GM12878 (cell line): ENCODE data around the gene TEX47. TPM values are rescaled to one million over a fixed set of nuclear protein-coding genes. Genes with fewer than 3 reads are reported as not detected.

Experiments
- ATAC-seq: fragments of 200-7000 bp; cut with Tn5 transposase; 3 replicates; pipeline ENCODE4 v1.9.1; 2020; ENCODE audit warnings: mild to moderate bottlenecking, moderate library complexity
- BruUV-seq: library from RNA; stranded (reverse); fragments of 400-500 nt; replicated peaks from 2 replicates; lab custom pipeline; 2021; lab: Mats Ljungman, UMichigan
- CTCF ChIA-PET: fragments of 300-600 bp; sonication (Branson Sonifier 250); formaldehyde crosslinking; extraction: SDS; loops from one replicate; lab custom pipeline; 2021; ENCODE audit warnings: inconsistent platforms; lab: Yijun Ruan, JAX
- POLR2A ChIA-PET: fragments of 350-600 bp; formaldehyde crosslinking; extraction: SDS; loops from one replicate; lab custom pipeline; 2021; ENCODE audit warnings: inconsistent platforms; lab: Charles Lee
- RAD21 ChIA-PET: fragments of 300-600 bp; sonication (Branson Sonifier 250); formaldehyde crosslinking; loops from one replicate; lab custom pipeline; 2023; ENCODE audit warnings: antibody characterized with exemption; ENCODE audit not compliant: unreplicated experiment; lab: Charles Lee
- SMC1A ChIA-PET: fragments of 300-600 bp; sonication (Branson Sonifier 250); formaldehyde crosslinking; loops from one replicate; lab custom pipeline; 2023; ENCODE audit not compliant: unreplicated experiment, uncharacterized antibody; lab: Charles Lee
- DNase-seq: peaks from one replicate; pipeline ENCODE4 v3.0.0-alpha.2; 2011; ENCODE audit warnings: low read depth, low spot score
- FAIRE-seq: peaks from 3 replicates; lab custom pipeline; 2011; peaks lifted over from hg19 to GRCh38; lab: Jason Lieb, UNC
- H2AFZ ChIP-seq: 2 replicates; pipeline ENCODE4 v1.6.0; 2011; ENCODE audit warnings: low read depth, low read length, control low read depth; ENCODE audit not compliant: control insufficient read depth
- H3K27ac ChIP-seq: 2 replicates; pipeline ENCODE4 v1.5.1; 2011; ENCODE audit warnings: control low read depth; ENCODE audit not compliant: control insufficient read depth, insufficient read depth
- H3K27me3 ChIP-seq, 2 experiments: replicated peaks in 1 of 2; 2 replicates each; pipeline versions ENCODE4 v1.6.0 to v1.6.1; 2011; ENCODE audit warnings: low read length in 1 of 2; ENCODE audit not compliant: control insufficient read depth in 2 of 2, insufficient read depth in 2 of 2
- H3K36me3 ChIP-seq, 2 experiments: 2 replicates each; pipeline ENCODE4 v1.5.1; 2011; ENCODE audit warnings: low read length in 1 of 2; ENCODE audit not compliant: control insufficient read depth in 2 of 2, insufficient read depth in 2 of 2
- H3K4me1 ChIP-seq: 2 replicates; pipeline ENCODE4 v1.6.1; 2011; ENCODE audit warnings: mild to moderate bottlenecking, low read length, moderate library complexity, mixed read lengths; ENCODE audit not compliant: control insufficient read depth, insufficient read depth
- H3K4me2 ChIP-seq: 2 replicates; pipeline ENCODE4 v1.6.0; 2011; ENCODE audit warnings: control low read depth; ENCODE audit not compliant: control insufficient read depth, insufficient read depth
- H3K4me3 ChIP-seq: fragments of 200-600 bp; sonication (generic); 2 replicates; pipeline ENCODE4 v1.5.1; 2016
- H3K79me2 ChIP-seq: 2 replicates; pipeline ENCODE4 v1.6.0; 2011; ENCODE audit warnings: low read length; ENCODE audit not compliant: control insufficient read depth, insufficient read depth
- H3K9ac ChIP-seq: 2 replicates; pipeline ENCODE4 v1.8.0; 2011; ENCODE audit warnings: low read length, control low read depth, mixed read lengths; ENCODE audit not compliant: control insufficient read depth, insufficient read depth
- H3K9me3 ChIP-seq: replicated peaks from 3 replicates; pipeline ENCODE4 v1.5.1; 2011; ENCODE audit warnings: mild to moderate bottlenecking, low read length; ENCODE audit not compliant: control insufficient read depth, insufficient read depth
- H4K20me1 ChIP-seq: 2 replicates; pipeline ENCODE4 v1.6.0; 2011; ENCODE audit not compliant: control insufficient read depth, insufficient read depth
- ATF7 ChIP-seq: fragments of 450-650 bp; IDR thresholded peaks from 2 replicates; pipeline ENCODE4 v1.6.1; 2016; ENCODE audit warnings: low read depth, mild to moderate bottlenecking
- BMI1 ChIP-seq: fragments of 450-650 bp; IDR thresholded peaks from 2 replicates; pipeline ENCODE4 v1.6.1; 2016; ENCODE audit warnings: mild to moderate bottlenecking, moderate library complexity, borderline replicate concordance
- BRCA1 ChIP-seq: IDR thresholded peaks from 2 replicates; pipeline ENCODE4 v1.6.1; 2011; ENCODE audit warnings: low read depth, low read length, improper control_type of control experiment
- CBFB ChIP-seq: IDR thresholded peaks from 2 replicates; pipeline ENCODE4 v1.6.1; 2016; ENCODE audit warnings: antibody characterized with exemption, low read depth
- CEBPB ChIP-seq, 2 experiments: fragments of 150-350 bp in 1 of 2; IDR thresholded peaks; 2 replicates each; pipeline ENCODE4 v1.6.1; 2012 to 2014; ENCODE audit warnings: low read depth in 2 of 2, low read length in 2 of 2, borderline replicate concordance in 1 of 2, inconsistent platforms in 1 of 2
- CHD2 ChIP-seq: IDR thresholded peaks from 2 replicates; pipeline ENCODE4 v1.6.1; 2011; ENCODE audit warnings: low read depth, low read length, improper control_type of control experiment, borderline replicate concordance
- DPF2 ChIP-seq: fragments of 450-650 bp; IDR thresholded peaks from 2 replicates; pipeline ENCODE4 v1.6.1; 2017; ENCODE audit warnings: mild to moderate bottlenecking
- EED ChIP-seq: sonication (generic); IDR thresholded peaks from 2 replicates; pipeline ENCODE4 v1.6.1; 2016; ENCODE audit warnings: antibody characterized with exemption, low read depth
- MEF2B ChIP-seq: fragments of 450-650 bp; IDR thresholded peaks from 2 replicates; pipeline ENCODE4 v1.6.1; 2018; ENCODE audit warnings: mild to moderate bottlenecking, moderate library complexity; ENCODE audit not compliant: partially characterized antibody, poor library complexity, severe bottlenecking
- PAX5 ChIP-seq: IDR thresholded peaks from 2 replicates; pipeline ENCODE4 v1.6.1; 2011; ENCODE audit warnings: low read depth, low read length, borderline replicate concordance
- PML ChIP-seq: IDR thresholded peaks from 2 replicates; pipeline ENCODE4 v1.6.1; 2012; ENCODE audit warnings: low read length, inconsistent platforms
- POLR2A ChIP-seq: IDR thresholded peaks from 2 replicates; pipeline ENCODE4 v1.6.1; 2011; ENCODE audit warnings: low read depth, mild to moderate bottlenecking, low read length
- SIN3A ChIP-seq: IDR thresholded peaks from 2 replicates; pipeline ENCODE4 v1.6.1; 2012; ENCODE audit warnings: low read depth, low read length, improper control_type of control experiment
- WRNIP1 ChIP-seq: IDR thresholded peaks from 2 replicates; pipeline ENCODE4 v1.6.1; 2011; ENCODE audit warnings: low read depth, low read length, improper control_type of control experiment, borderline replicate concordance
- WGBS: methylation state at CpG from one replicate; pipeline ENCODE4 v1.1.6; 2016; ENCODE audit warnings: low lambda C conversion rate; ENCODE audit not compliant: insufficient replicate concordance, insufficient coverage; ENCODE audit errors: missing lambda C conversion rate; 5-methylcytosine and 5-hydroxymethylcytosine counted together
- in situ Hi-C: fragments of 300-500 bp; cut with MboI; formaldehyde crosslinking; loops from 9 replicates; pipeline ENCODE4 v1.14.3; 2018; ENCODE audit warnings: mixed read lengths
- intact Hi-C: fragments of 100-400 bp; cut with micrococcal nuclease; formaldehyde crosslinking; loops from one replicate; pipeline ENCODE4 v1.14.2; 2022; ENCODE audit not compliant: unreplicated experiment
- polyA plus RNA-seq, 11 experiments: library from polyadenylated mRNA; depleted of rRNA in 4 of 11; unstranded in 6 of 11; stranded (reverse) in 5 of 11; fragments of >200 nt; fragmentation: Nextera tagmentation in 4 of 11; fragmentation: Illumina TruSeq in 1 of 11; extraction: Ambion mirVana in 4 of 11; extraction: Trizol in 1 of 11; gene quantifications; 1 replicate in 1 of 11; 2 replicates in 10 of 11; pipeline versions ENCODE4 v1.2.1 to v1.2.3, GENCODE V29; 2011 to 2016; ENCODE audit warnings: inconsistent platforms in 2 of 11, missing spikeins in 2 of 11, low read depth in 1 of 11
- total RNA-seq, 4 experiments: library from RNA; depleted of rRNA in 3 of 4; stranded (reverse); fragments of >200 nt in 3 of 4; fragmentation: Illumina TruSeq in 1 of 4; extraction: Trizol in 1 of 4; gene quantifications; 2 replicates each; pipeline versions ENCODE4 v1.2.1 to v1.2.3, GENCODE V29; 2013 to 2021
- TF ChIP-seq, protein P1 (sequence below): fragments of 450-650 bp; IDR thresholded peaks from 2 replicates; pipeline ENCODE4 v1.6.1; 2017; ENCODE audit warnings: antibody characterized with exemption, mild to moderate bottlenecking, moderate library complexity
- TF ChIP-seq, protein P2 (sequence below): IDR thresholded peaks from 2 replicates; pipeline ENCODE4 v1.6.1; 2012; ENCODE audit warnings: low read length, inconsistent platforms

Gene TEX47
- total and polyA plus RNA-seq, 10 of the 15 experiments (the other 5 are each of a cell fraction or from before 2014, with no cell fraction given), result not detected

DNA sequence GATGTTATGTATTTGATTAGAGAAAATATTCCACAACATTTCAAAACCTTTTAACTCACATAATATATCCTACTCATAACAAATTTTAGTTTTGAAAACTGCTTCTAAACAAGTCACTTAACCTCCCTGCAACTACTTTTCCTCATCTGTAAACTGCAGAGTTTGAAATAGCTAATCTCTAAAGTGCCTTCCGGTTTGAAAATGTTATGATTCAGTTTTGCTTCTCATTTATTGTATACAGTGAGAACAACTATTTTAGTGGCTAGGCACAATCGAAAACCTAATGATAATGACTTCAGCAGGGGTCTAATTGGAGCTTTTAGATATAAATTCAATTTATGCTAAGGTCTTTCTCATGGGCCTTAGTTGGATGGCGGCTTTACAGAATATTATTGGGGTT, 30.7 kb upstream of the TEX47 start:
- CTCF ChIA-PET, result interaction anchor here (1.0 kb wide), 1 partner anchor 9 kb away, joined by 3 read pairs; no protein-coding TSS in a partner anchor
- POLR2A ChIA-PET, result no interaction called here
- RAD21 ChIA-PET, result interaction anchor here (0.9 kb wide), 1 partner anchor 9 kb away, joined by 3 read pairs; no protein-coding TSS in a partner anchor
- H3K79me2 ChIP-seq, result no peaks in the 10 kb centered on the region
- H3K9me3 ChIP-seq, result no peaks in the 10 kb centered on the region
- H3K4me3 ChIP-seq, result no peak overlapping the region
- no peak overlapping the region for H3K4me2 ChIP-seq
- peak; percentile 77 for ATAC-seq
- no TSS peak for BruUV-seq
- no peak for DNase-seq
- no peak overlapping the region for H2AFZ ChIP-seq
- TF ChIP-seq DPF2 (no peak), PML (no peak), CHD2 (no peak), BMI1 (no peak), EED (no peak), WRNIP1 (no peak), CEBPB (IDR thresholded peaks at IDR 0.05; ENCODE audit: borderline replicate concordance in 1 of 2, low read depth in 2 of 2, low read length in 2 of 2) (no peak), ATF7 (no peak)
- SMC1A ChIA-PET, result no interaction called here
- intact Hi-C loops, result no loop called here
- in situ Hi-C loops, result loop anchor here (10.0 to 25.0 kb wide), 2 partner anchors 261 to 589 kb away; no protein-coding TSS in a partner anchor
- H3K27me3 ChIP-seq, result no peaks in the 10 kb centered on the region
- 41% methylated on average over 3 of the region's 3 CpGs for WGBS
- no peaks in the 10 kb centered on the region for H3K4me1 ChIP-seq
- FAIRE-seq, result no peak
- H3K36me3 ChIP-seq, result no peaks in the 10 kb centered on the region
- no peaks in the 10 kb centered on the region for H4K20me1 ChIP-seq
- H3K9ac ChIP-seq, result no peak overlapping the region
- H3K27ac ChIP-seq, result no peak overlapping the region

DNA sequence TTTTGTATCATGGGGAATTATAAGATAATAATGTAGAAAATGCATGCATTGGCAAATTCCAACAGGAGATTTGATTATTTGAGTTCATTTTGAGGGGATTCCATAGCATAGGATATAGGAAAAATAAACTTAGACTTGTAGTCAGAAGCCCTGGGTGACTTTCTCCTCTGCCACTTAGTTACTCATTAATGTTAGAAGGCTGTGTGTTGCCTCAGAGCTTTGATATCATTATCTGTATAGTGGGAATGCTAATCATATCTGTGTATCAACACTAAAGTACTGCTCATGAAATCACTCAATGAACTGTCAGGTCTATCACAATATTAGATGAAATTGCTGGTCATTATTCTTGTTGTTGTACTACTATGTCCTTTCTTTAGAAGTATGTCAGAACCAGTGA, 23.0 kb upstream of the TEX47 start:
- in situ Hi-C loops, result no loop called here
- intact Hi-C loops, result no loop called here
- Histone ChIP-seq H3K27me3 (no peaks in the 10 kb centered on the region; a peak in 1 of 4 replicates), H3K9ac (no peak overlapping the region), H3K27ac (no peak overlapping the region), H3K79me2 (no peaks in the 10 kb centered on the region), H3K36me3 (no peaks in the 10 kb centered on the region), H3K9me3 (no peaks in the 10 kb centered on the region), H2AFZ (no peak overlapping the region), H3K4me3 (no peak overlapping the region), H4K20me1 (no peaks in the 10 kb centered on the region), H3K4me1 (no peaks in the 10 kb centered on the region), H3K4me2 (no peak overlapping the region)
- no peak for FAIRE-seq
- ATAC-seq, result no peak
- CTCF ChIA-PET, result no interaction called here
- no peak for DNase-seq
- SMC1A ChIA-PET, result no interaction called here
- POLR2A ChIA-PET, result no interaction called here
- RAD21 ChIA-PET, result no interaction called here
- BruUV-seq, result no TSS peak
- TF ChIP-seq POLR2A, result no peak
- TF ChIP-seq MEF2B, result no peak
- TF ChIP-seq SIN3A, result no peak
- TF ChIP-seq EED, result no peak
- no peak for TF ChIP-seq CBFB
- no peak for TF ChIP-seq PAX5
- TF ChIP-seq BRCA1, result no peak
- TF ChIP-seq, protein P1, sequence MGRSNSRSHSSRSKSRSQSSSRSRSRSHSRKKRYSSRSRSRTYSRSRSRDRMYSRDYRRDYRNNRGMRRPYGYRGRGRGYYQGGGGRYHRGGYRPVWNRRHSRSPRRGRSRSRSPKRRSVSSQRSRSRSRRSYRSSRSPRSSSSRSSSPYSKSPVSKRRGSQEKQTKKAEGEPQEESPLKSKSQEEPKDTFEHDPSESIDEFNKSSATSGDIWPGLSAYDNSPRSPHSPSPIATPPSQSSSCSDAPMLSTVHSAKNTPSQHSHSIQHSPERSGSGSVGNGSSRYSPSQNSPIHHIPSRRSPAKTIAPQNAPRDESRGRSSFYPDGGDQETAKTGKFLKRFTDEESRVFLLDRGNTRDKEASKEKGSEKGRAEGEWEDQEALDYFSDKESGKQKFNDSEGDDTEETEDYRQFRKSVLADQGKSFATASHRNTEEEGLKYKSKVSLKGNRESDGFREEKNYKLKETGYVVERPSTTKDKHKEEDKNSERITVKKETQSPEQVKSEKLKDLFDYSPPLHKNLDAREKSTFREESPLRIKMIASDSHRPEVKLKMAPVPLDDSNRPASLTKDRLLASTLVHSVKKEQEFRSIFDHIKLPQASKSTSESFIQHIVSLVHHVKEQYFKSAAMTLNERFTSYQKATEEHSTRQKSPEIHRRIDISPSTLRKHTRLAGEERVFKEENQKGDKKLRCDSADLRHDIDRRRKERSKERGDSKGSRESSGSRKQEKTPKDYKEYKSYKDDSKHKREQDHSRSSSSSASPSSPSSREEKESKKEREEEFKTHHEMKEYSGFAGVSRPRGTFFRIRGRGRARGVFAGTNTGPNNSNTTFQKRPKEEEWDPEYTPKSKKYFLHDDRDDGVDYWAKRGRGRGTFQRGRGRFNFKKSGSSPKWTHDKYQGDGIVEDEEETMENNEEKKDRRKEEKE, result no peak
- TF ChIP-seq, protein P2, sequence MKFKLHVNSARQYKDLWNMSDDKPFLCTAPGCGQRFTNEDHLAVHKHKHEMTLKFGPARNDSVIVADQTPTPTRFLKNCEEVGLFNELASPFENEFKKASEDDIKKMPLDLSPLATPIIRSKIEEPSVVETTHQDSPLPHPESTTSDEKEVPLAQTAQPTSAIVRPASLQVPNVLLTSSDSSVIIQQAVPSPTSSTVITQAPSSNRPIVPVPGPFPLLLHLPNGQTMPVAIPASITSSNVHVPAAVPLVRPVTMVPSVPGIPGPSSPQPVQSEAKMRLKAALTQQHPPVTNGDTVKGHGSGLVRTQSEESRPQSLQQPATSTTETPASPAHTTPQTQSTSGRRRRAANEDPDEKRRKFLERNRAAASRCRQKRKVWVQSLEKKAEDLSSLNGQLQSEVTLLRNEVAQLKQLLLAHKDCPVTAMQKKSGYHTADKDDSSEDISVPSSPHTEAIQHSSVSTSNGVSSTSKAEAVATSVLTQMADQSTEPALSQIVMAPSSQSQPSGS, result no peak
